OCI-LY3 (cell line): ENCODE measurements around the gene CLIP4.

Experiments
- H2AFZ ChIP-seq: fragments of 200-600, 300-600 bp; shearing (Covaris generic); 2 replicates; pipeline ENCODE4 v1.6.0; 2014; ENCODE audit warnings: antibody characterized with exemption, low read depth, low read length
- H3K27ac ChIP-seq: fragments of 200-600, 300-600 bp; sonication (generic); 2 replicates; pipeline ENCODE4 v1.5.1; 2014; ENCODE audit warnings: mild to moderate bottlenecking, low read length, moderate library complexity, mixed read lengths
- H3K27me3 ChIP-seq: fragments of 200-600, 300-600 bp; sonication (generic); 2 replicates; pipeline ENCODE4 v1.6.1; 2014; ENCODE audit warnings: low read depth, low read length, mixed read lengths
- H3K36me3 ChIP-seq: fragments of 200-600, 300-600 bp; sonication (generic); replicated peaks from 2 replicates; pipeline ENCODE3; 2014; ENCODE audit warnings: low read depth, low read length, mixed read lengths
- H3K4me1 ChIP-seq: fragments of 300-600, 200-600 bp; sonication (generic); 2 replicates; pipeline ENCODE4 v1.6.1; 2014; ENCODE audit warnings: low read length, mixed read lengths
- H3K4me2 ChIP-seq: fragments of 200-600, 300-600 bp; sonication (generic); 2 replicates; pipeline ENCODE4 v1.6.1; 2014; ENCODE audit warnings: low read length, mixed read lengths
- H3K4me3 ChIP-seq: fragments of 300-600, 200-600 bp; sonication (generic); 2 replicates; pipeline ENCODE4 v1.5.1; 2014; ENCODE audit warnings: antibody characterized with exemption, mild to moderate bottlenecking, low read length, moderate library complexity
- H3K79me2 ChIP-seq: fragments of 300-600, 200-600 bp; shearing (Covaris generic); 2 replicates; pipeline ENCODE4 v1.6.1; 2014; ENCODE audit warnings: mild to moderate bottlenecking, low read length, mixed read lengths
- H3K9ac ChIP-seq: fragments of 300-600, 200-600 bp; shearing (Covaris generic); 2 replicates; pipeline ENCODE4 v1.6.0; 2014; ENCODE audit warnings: mild to moderate bottlenecking, low read length, moderate library complexity
- H3K9me3 ChIP-seq: fragments of 200-600, 300-600 bp; shearing (Covaris generic); 2 replicates; pipeline ENCODE4 v1.6.1; 2014; ENCODE audit warnings: low read length, mixed read lengths; ENCODE audit not compliant: insufficient read depth
- H4K20me1 ChIP-seq: fragments of 200-600, 300-600 bp; sonication (generic); 2 replicates; pipeline ENCODE4 v1.6.1; 2016; ENCODE audit warnings: low read length, mixed read lengths; ENCODE audit not compliant: insufficient read depth
- CTCF ChIP-seq: fragments of 200-600, 300-600 bp; sonication (generic); IDR thresholded peaks from 2 replicates; pipeline ENCODE4 v1.5.1; 2014; ENCODE audit warnings: antibody characterized with exemption, low read length, low read depth
- EZH2phosphoT487 ChIP-seq: fragments of 200-600 bp; shearing (Covaris generic); IDR thresholded peaks from 2 replicates; pipeline ENCODE4 v1.6.1; 2018; ENCODE audit warnings: antibody characterized with exemption, mixed run types, low read depth

Gene CLIP4

GRCh38 chr2:29187926-29188325 lies 72.7 kb downstream of the CLIP4 start:
- Histone ChIP-seq H3K27ac (no peak overlapping the region), H3K9me3 (no peaks in the 10 kb centered on the region), H3K36me3 (peaks cover 3% of the 10 kb centered on the region), H4K20me1 (no peaks in the 10 kb centered on the region), H3K4me3 (no peak overlapping the region), H3K9ac (no peak overlapping the region), H3K79me2 (no peaks in the 10 kb centered on the region), H2AFZ (no peak overlapping the region), H3K4me1 (peaks cover 5% of the 10 kb centered on the region; the same call in 1 of the 2 replicates), H3K4me2 (no peak overlapping the region), H3K27me3 (no peaks in the 10 kb centered on the region)
- no peak for TF ChIP-seq EZH2phosphoT487
- TF ChIP-seq CTCF: no peak

- TF ChIP-seq CTCF (no peak), EZH2phosphoT487 (no peak)
- no peaks in the 10 kb centered on the region for H3K27me3 ChIP-seq
- no peaks in the 10 kb centered on the region for H3K9me3 ChIP-seq
- H3K27ac ChIP-seq: no peak overlapping the region
- no peak overlapping the region for H2AFZ ChIP-seq
- no peaks in the 10 kb centered on the region for H3K79me2 ChIP-seq
- no peak overlapping the region for H3K4me3 ChIP-seq
- no peak overlapping the region for H3K4me2 ChIP-seq
- peaks cover 5% of the 10 kb centered on the region; the same call in 1 of the 2 replicates for H3K4me1 ChIP-seq
- no peaks in the 10 kb centered on the region for H4K20me1 ChIP-seq
- peaks cover 3% of the 10 kb centered on the region for H3K36me3 ChIP-seq
- H3K9ac ChIP-seq: no peak overlapping the region
These were observed 73.8 kb downstream of the CLIP4 start for GRCh38 chr2:29189052-29189451.

GRCh38 chr2:29191817-29192216 lies 76.6 kb downstream of the CLIP4 start:
- Histone ChIP-seq H3K36me3 (peaks cover 3% of the 10 kb centered on the region), H4K20me1 (no peaks in the 10 kb centered on the region), H2AFZ (no peak overlapping the region), H3K4me3 (no peak overlapping the region), H3K27me3 (no peaks in the 10 kb centered on the region), H3K4me1 (peaks cover 5% of the 10 kb centered on the region; the same call in 1 of the 2 replicates), H3K9me3 (no peaks in the 10 kb centered on the region), H3K79me2 (no peaks in the 10 kb centered on the region), H3K4me2 (no peak overlapping the region), H3K9ac (no peak overlapping the region), H3K27ac (no peak overlapping the region)
- TF ChIP-seq CTCF: no peak
- no peak for TF ChIP-seq EZH2phosphoT487

GRCh38 chr2:29192526-29192925 lies 77.3 kb downstream of the CLIP4 start:
- Histone ChIP-seq H3K36me3 (no peaks in the 10 kb centered on the region), H3K27me3 (no peaks in the 10 kb centered on the region), H4K20me1 (no peaks in the 10 kb centered on the region), H3K79me2 (no peaks in the 10 kb centered on the region), H3K9me3 (no peaks in the 10 kb centered on the region), H3K27ac (no peak overlapping the region), H3K4me3 (no peak overlapping the region), H3K4me1 (peaks cover 5% of the 10 kb centered on the region; the same call in 1 of the 2 replicates), H3K9ac (no peak overlapping the region), H2AFZ (no peak overlapping the region), H3K4me2 (no peak overlapping the region)
- TF ChIP-seq CTCF: no peak
- TF ChIP-seq EZH2phosphoT487: no peak
